GM12878 (cell line): ENCODE results near the gene GMDS.

Experiments used
- CTCF ChIP-seq, 3 experiments: IDR thresholded peaks in 2 of 3; conservative IDR thresholded peaks in 1 of 3; 2 replicates each; pipeline ENCODE4 v1.5.1; 2011; ENCODE audit warnings: low read depth in 3 of 3, low read length in 3 of 3, mild to moderate bottlenecking in 3 of 3, control low read depth in 2 of 3, moderate library complexity in 2 of 3, inconsistent platforms in 1 of 3, mixed read lengths in 1 of 3; ENCODE audit not compliant: control insufficient read depth in 2 of 3, insufficient read depth in 1 of 3; ENCODE audit errors: extremely low read depth in 1 of 3
- NBN ChIP-seq: fragments of 450-650 bp; IDR thresholded peaks from 2 replicates; pipeline ENCODE4 v1.6.1; 2016
- POLR2A ChIP-seq: IDR thresholded peaks from 2 replicates; pipeline ENCODE4 v1.6.1; 2011; ENCODE audit warnings: low read depth, mild to moderate bottlenecking, low read length
- POLR2AphosphoS5 ChIP-seq: IDR thresholded peaks from 2 replicates; pipeline ENCODE4 v1.6.1; 2011; ENCODE audit warnings: mild to moderate bottlenecking, low read length, inconsistent platforms
- REST ChIP-seq: IDR thresholded peaks from 2 replicates; pipeline ENCODE4 v1.6.1; 2012; ENCODE audit warnings: mild to moderate bottlenecking, low read depth, low read length
- STAT1 ChIP-seq: fragments of 450-650 bp; conservative IDR thresholded peaks from 2 replicates; pipeline ENCODE4 v1.6.1; 2014; ENCODE audit warnings: antibody characterized with exemption, mild to moderate bottlenecking
- TBL1XR1 ChIP-seq: IDR thresholded peaks from 2 replicates; pipeline ENCODE4 v1.6.1; 2012; ENCODE audit warnings: low read depth, low read length, improper control_type of control experiment
- ZNF592 ChIP-seq: fragments of 450-650 bp; IDR thresholded peaks from 2 replicates; pipeline ENCODE4 v1.6.1; 2017; ENCODE audit warnings: mild to moderate bottlenecking, moderate library complexity

- TF ChIP-seq CTCF (IDR thresholded peaks at IDR 0.05 in 2 of 3, conservative IDR thresholded peaks at IDR 0.05 in 1 of 3; ENCODE audit: control insufficient read depth in 2 of 3, extremely low read depth in 1 of 3, insufficient read depth in 1 of 3, low read depth in 3 of 3, low read length in 3 of 3), result no peak
- no peak for TF ChIP-seq ZNF592
- TF ChIP-seq NBN, result no peak
- TF ChIP-seq REST, result no peak
- TF ChIP-seq STAT1, result no peak
- TF ChIP-seq POLR2A, result no peak
- TF ChIP-seq TBL1XR1, result no peak
- no peak for TF ChIP-seq POLR2AphosphoS5
Measured at GRCh38 chr6:1812034-1812433, 433.4 kb downstream of the GMDS start.
